Large intestine (tissue), 3 donors: ENCODE data around the gene DGUOK. TPM values are rescaled to one million over a fixed set of nuclear protein-coding genes. Genes with fewer than 3 reads are reported as not detected.
A peak's percentile ranks its signal among the peaks of the same experiment; 100 is the strongest.

Experiments used
- DNase-seq, 2 donors: peaks; one replicate each; pipeline versions ENCODE4 v3.0.0 to v3.0.0-alpha.2; 2013
- H3K27ac ChIP-seq: one replicate; pipeline ENCODE4 v1.5.1; 2013; ENCODE audit warnings: low read length
- H3K27me3 ChIP-seq: 2 replicates; pipeline ENCODE4 v1.6.1; 2013; ENCODE audit warnings: low read length; ENCODE audit not compliant: control insufficient read depth, insufficient read depth
- H3K36me3 ChIP-seq: 2 replicates; pipeline ENCODE4 v1.6.1; 2013; ENCODE audit warnings: low read length; ENCODE audit not compliant: control insufficient read depth, insufficient read depth
- H3K4me1 ChIP-seq: one replicate; pipeline ENCODE4 v1.6.1; 2013; ENCODE audit warnings: low read length; ENCODE audit not compliant: control insufficient read depth, insufficient read depth
- H3K4me3 ChIP-seq: one replicate; pipeline ENCODE4 v1.5.1; 2013; ENCODE audit warnings: low read length
- H3K9me3 ChIP-seq: one replicate; pipeline ENCODE4 v1.6.1; 2013; ENCODE audit warnings: mild to moderate bottlenecking, low read depth, low read length, moderate library complexity; ENCODE audit not compliant: control insufficient read depth
- WGBS: methylation state at CpG from one replicate; pipeline ENCODE4 v1.1.5; 2013; ENCODE audit warnings: low lambda C conversion rate; ENCODE audit not compliant: insufficient coverage; 5-methylcytosine and 5-hydroxymethylcytosine counted together
- polyA plus RNA-seq: library from polyadenylated mRNA; unstranded; fragments of 120-200 nt; gene quantifications from one replicate; pipeline ENCODE4 v1.2.1, GENCODE V29; 2013

Gene DGUOK
- polyA plus RNA-seq, 1 donor, result 51.9 TPM

DNA sequence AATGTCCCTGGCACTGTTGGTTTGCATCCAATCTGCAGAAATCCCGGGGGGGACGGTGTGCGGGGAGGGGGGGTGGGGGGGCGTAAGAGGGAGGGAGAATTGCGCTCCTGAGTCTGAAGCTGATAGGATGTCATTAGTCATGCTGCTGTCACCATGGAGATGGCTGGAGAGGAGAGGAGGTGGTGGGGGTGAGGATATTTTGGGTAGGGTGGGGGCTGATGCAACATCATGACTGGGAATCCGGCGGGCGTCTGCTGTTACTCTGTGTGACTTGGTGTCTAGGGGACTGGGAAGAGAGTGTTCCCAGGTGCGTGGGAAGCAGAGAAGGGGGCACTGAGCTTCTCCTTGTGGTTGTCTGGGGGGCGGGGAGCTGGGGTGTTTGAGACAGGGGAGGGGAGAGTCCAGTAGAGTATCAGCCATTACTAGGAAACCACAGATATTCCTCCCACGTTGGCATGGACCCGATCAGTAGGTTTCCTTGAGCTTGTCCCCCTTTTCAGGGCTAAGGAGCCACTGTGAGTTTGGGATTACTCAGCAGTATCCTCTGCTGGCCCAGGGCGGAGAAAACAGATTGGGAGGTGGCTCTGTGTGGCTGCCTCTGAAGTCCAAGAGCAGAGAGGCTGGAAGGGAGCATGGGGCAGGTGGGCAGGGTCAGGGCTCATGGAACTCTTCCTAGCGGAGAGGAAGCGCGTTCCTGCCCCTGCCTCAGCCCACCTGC, 77.0 kb downstream of the DGUOK start:
- no peak for DNase-seq
- Histone ChIP-seq H3K4me1 (peaks cover 47% of the 10 kb centered on the region), H3K4me3 (peak overlapping the region; percentile 55), H3K27ac (no peak overlapping the region), H3K27me3 (no peaks in the 10 kb centered on the region), H3K9me3 (no peaks in the 10 kb centered on the region), H3K36me3 (peaks cover 26% of the 10 kb centered on the region)
- WGBS, result no CpG with 5 or more reads among the region's 16 CpGs

- H3K4me3 ChIP-seq, result no peak overlapping the region
- no peak for DNase-seq
- peaks cover 39% of the 10 kb centered on the region for H3K4me1 ChIP-seq
- no CpG with 5 or more reads among the region's 18 CpGs for WGBS
- H3K36me3 ChIP-seq, result peaks cover 31% of the 10 kb centered on the region
- H3K27ac ChIP-seq, result no peak overlapping the region
- no peaks in the 10 kb centered on the region for H3K27me3 ChIP-seq
- no peaks in the 10 kb centered on the region for H3K9me3 ChIP-seq
Observed at GRCh38 chr2:74004212-74005182, 77.8 kb downstream of the DGUOK start.

- Histone ChIP-seq H3K4me3 (no peak overlapping the region), H3K4me1 (peaks cover 26% of the 10 kb centered on the region), H3K27ac (no peak overlapping the region), H3K36me3 (peaks cover 34% of the 10 kb centered on the region), H3K9me3 (no peaks in the 10 kb centered on the region), H3K27me3 (no peaks in the 10 kb centered on the region)
- no peak for DNase-seq
- no CpG with 5 or more reads among the region's 8 CpGs for WGBS
Observed at GRCh38 chr2:74005786-74006185, 79.1 kb downstream of the DGUOK start.

GRCh38 chr2:74006459-74006858, 79.8 kb downstream of the DGUOK start:
- Histone ChIP-seq H3K36me3 (peaks cover 34% of the 10 kb centered on the region), H3K27me3 (no peaks in the 10 kb centered on the region), H3K27ac (no peak overlapping the region), H3K4me1 (peaks cover 20% of the 10 kb centered on the region), H3K9me3 (no peaks in the 10 kb centered on the region), H3K4me3 (no peak overlapping the region)
- DNase-seq, result no peak
- 100% methylated on average over 1 of the region's 7 CpGs for WGBS

DNA sequence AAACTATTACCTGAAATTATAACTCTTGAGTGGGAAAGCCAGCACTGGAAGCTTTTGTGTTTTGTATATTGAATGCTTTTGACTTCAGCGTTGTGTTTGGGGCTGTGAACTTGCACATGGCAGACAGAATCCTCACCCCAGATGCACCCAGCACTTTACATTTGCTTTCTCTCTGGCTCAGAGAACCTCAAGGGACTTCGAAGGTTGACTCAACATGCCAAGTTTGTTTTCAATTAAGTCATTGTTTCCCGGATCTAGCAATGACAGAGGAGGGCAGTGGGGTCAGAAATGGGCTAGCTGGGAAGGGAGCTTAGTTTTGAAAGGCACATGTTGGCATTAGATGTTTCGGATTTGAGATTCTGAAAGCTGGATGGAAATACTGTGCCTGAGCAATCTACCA, 80.4 kb downstream of the DGUOK start:
- no peak for DNase-seq
- no peak overlapping the region for H3K27ac ChIP-seq
- H3K4me1 ChIP-seq, result peaks cover 13% of the 10 kb centered on the region

DNA sequence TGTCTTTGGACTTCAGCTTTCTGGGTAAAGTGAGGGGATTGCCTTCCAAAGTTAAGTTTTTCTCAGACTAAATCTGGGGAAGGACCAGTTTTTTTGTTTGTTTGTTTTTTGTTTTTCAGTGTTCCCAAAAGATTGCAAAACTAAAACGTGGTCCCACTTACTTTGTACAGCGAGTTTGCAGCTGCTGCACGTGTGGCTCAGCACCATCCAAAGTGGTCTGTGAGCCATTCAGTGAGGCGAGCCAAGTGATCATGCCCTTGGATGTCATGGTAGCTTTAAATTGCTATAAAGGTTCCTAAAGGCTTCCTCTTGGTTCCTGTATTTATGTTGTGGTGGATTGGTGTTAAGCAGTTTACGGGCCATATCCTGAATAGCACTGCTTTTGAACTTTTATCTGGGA, 81.0 kb downstream of the DGUOK start:
- H3K9me3 ChIP-seq, result no peaks in the 10 kb centered on the region
- H3K4me3 ChIP-seq, result no peak overlapping the region
- DNase-seq, result no peak
- H3K36me3 ChIP-seq, result peaks cover 34% of the 10 kb centered on the region
- no peak overlapping the region for H3K27ac ChIP-seq
- no CpG with 5 or more reads among the region's 5 CpGs for WGBS
- no peaks in the 10 kb centered on the region for H3K27me3 ChIP-seq
- peaks cover 12% of the 10 kb centered on the region for H3K4me1 ChIP-seq

More for the DNA sequence above, 80.4 kb downstream of the DGUOK start:
- Histone ChIP-seq H3K9me3 (no peaks in the 10 kb centered on the region), H3K36me3 (peaks cover 34% of the 10 kb centered on the region), H3K27me3 (no peaks in the 10 kb centered on the region), H3K4me3 (no peak overlapping the region)
- whole genome bisulfite sequencing, result no CpG with 5 or more reads among the region's 4 CpGs

Other genes starting within 250 kb of the DGUOK start
- gene TPRKB, start 189.5 kb upstream of the DGUOK start, polyA plus RNA-seq, result 58.4 TPM
- 29.1 TPM for gene DUSP11, start 146.8 kb upstream of the DGUOK start, polyA plus RNA-seq
- gene C2orf78, start 142.7 kb upstream of the DGUOK start, polyA plus RNA-seq, result not detected
- gene STAMBP, start 97.9 kb upstream of the DGUOK start, polyA plus RNA-seq, result 44.6 TPM
- gene ACTG2, start 33.9 kb upstream of the DGUOK start, polyA plus RNA-seq, result 913 TPM
- gene TET3, start 58.0 kb downstream of the DGUOK start, polyA plus RNA-seq, result 18.1 TPM
- 32.4 TPM for gene BOLA3, start 221.0 kb downstream of the DGUOK start, polyA plus RNA-seq